ENCODE data around the gene PCSK9. TPM values are rescaled to one million over a fixed set of nuclear protein-coding genes. Genes with fewer than 3 reads are reported as not detected.

The PCSK9 gene
- total RNA-seq, 1 experiment from 2014 or later: not detected

GRCh38 chr1:55043726-55044125, 4.4 kb downstream of the PCSK9 start:
- H3K36me3 ChIP-seq (ENCODE audit: insufficient read depth, low read length): no peaks in the 10 kb centered on the region
- H3K9me2 ChIP-seq (replicated peaks; ENCODE audit: insufficient read depth, low read length): no peaks in the 10 kb centered on the region
- no peak overlapping the region for H3K4me3 ChIP-seq (ENCODE audit: low read length)
- H2AFZ ChIP-seq (ENCODE audit: low read length): no peak overlapping the region
- H3K4me1 ChIP-seq (ENCODE audit: low read length): no peaks in the 10 kb centered on the region
- no peak overlapping the region for H3K9ac ChIP-seq (ENCODE audit: low read length)
- no peak overlapping the region for H3K4me2 ChIP-seq (ENCODE audit: low read depth, low read length, poor library complexity, severe bottlenecking)
- no peak overlapping the region for H3K27ac ChIP-seq (ENCODE audit: low read length)
- no peaks in the 10 kb centered on the region for H3K9me3 ChIP-seq (ENCODE audit: low read length)
- H3K79me2 ChIP-seq (ENCODE audit: low read length): no peaks in the 10 kb centered on the region
- H3K27me3 ChIP-seq (ENCODE audit: low read length): no peaks in the 10 kb centered on the region
- DNase-seq: no peak
- no peaks in the 10 kb centered on the region for H4K20me1 ChIP-seq (ENCODE audit: insufficient read depth, low read depth, low read length)

- Histone ChIP-seq H4K20me1 (ENCODE audit: insufficient read depth, low read depth, low read length) (no peaks in the 10 kb centered on the region), H3K27ac (ENCODE audit: low read length) (no peak overlapping the region), H2AFZ (ENCODE audit: low read length) (no peak overlapping the region), H3K4me1 (ENCODE audit: low read length) (no peaks in the 10 kb centered on the region), H3K4me2 (ENCODE audit: low read depth, low read length, poor library complexity, severe bottlenecking) (no peak overlapping the region), H3K36me3 (ENCODE audit: insufficient read depth, low read length) (no peaks in the 10 kb centered on the region), H3K4me3 (ENCODE audit: low read length) (no peak overlapping the region), H3K9me3 (ENCODE audit: low read length) (no peaks in the 10 kb centered on the region), H3K79me2 (ENCODE audit: low read length) (no peaks in the 10 kb centered on the region), H3K9ac (ENCODE audit: low read length) (no peak overlapping the region), H3K27me3 (ENCODE audit: low read length) (no peaks in the 10 kb centered on the region), H3K9me2 (replicated peaks; ENCODE audit: insufficient read depth, low read length) (no peaks in the 10 kb centered on the region)
- DNase-seq: no peak
These were observed 5.5 kb downstream of the PCSK9 start for GRCh38 chr1:55044617-55045397.

GRCh38 chr1:55045430-55045829, 6.1 kb downstream of the PCSK9 start:
- Histone ChIP-seq H3K4me3 (ENCODE audit: low read length) (no peak overlapping the region), H3K4me2 (ENCODE audit: low read depth, low read length, poor library complexity, severe bottlenecking) (no peak overlapping the region), H2AFZ (ENCODE audit: low read length) (no peak overlapping the region), H3K9me3 (ENCODE audit: low read length) (no peaks in the 10 kb centered on the region), H3K79me2 (ENCODE audit: low read length) (no peaks in the 10 kb centered on the region), H3K27me3 (ENCODE audit: low read length) (no peaks in the 10 kb centered on the region), H3K9ac (ENCODE audit: low read length) (no peak overlapping the region), H3K9me2 (replicated peaks; ENCODE audit: insufficient read depth, low read length) (no peaks in the 10 kb centered on the region), H3K4me1 (ENCODE audit: low read length) (no peaks in the 10 kb centered on the region), H3K36me3 (ENCODE audit: insufficient read depth, low read length) (no peaks in the 10 kb centered on the region), H4K20me1 (ENCODE audit: insufficient read depth, low read depth, low read length) (no peaks in the 10 kb centered on the region), H3K27ac (ENCODE audit: low read length) (no peak overlapping the region)
- no peak for DNase-seq

GRCh38 chr1:55046871-55047270, 7.5 kb downstream of the PCSK9 start:
- no peaks in the 10 kb centered on the region for H3K36me3 ChIP-seq (ENCODE audit: insufficient read depth, low read length)
- no peaks in the 10 kb centered on the region for H3K4me1 ChIP-seq (ENCODE audit: low read length)
- no peak for DNase-seq
- no peaks in the 10 kb centered on the region for H3K27me3 ChIP-seq (ENCODE audit: low read length)
- no peaks in the 10 kb centered on the region for H3K79me2 ChIP-seq (ENCODE audit: low read length)
- no peak overlapping the region for H3K27ac ChIP-seq (ENCODE audit: low read length)
- H2AFZ ChIP-seq (ENCODE audit: low read length): no peak overlapping the region
- no peak overlapping the region for H3K9ac ChIP-seq (ENCODE audit: low read length)
- no peaks in the 10 kb centered on the region for H4K20me1 ChIP-seq (ENCODE audit: insufficient read depth, low read depth, low read length)
- no peak overlapping the region for H3K4me3 ChIP-seq (ENCODE audit: low read length)
- no peak overlapping the region for H3K4me2 ChIP-seq (ENCODE audit: low read depth, low read length, poor library complexity, severe bottlenecking)
- H3K9me2 ChIP-seq (replicated peaks; ENCODE audit: insufficient read depth, low read length): no peaks in the 10 kb centered on the region
- no peaks in the 10 kb centered on the region for H3K9me3 ChIP-seq (ENCODE audit: low read length)

- Histone ChIP-seq H3K9me2 (replicated peaks; ENCODE audit: insufficient read depth, low read length) (no peaks in the 10 kb centered on the region), H3K79me2 (ENCODE audit: low read length) (no peaks in the 10 kb centered on the region), H3K4me1 (ENCODE audit: low read length) (no peaks in the 10 kb centered on the region), H3K9me3 (ENCODE audit: low read length) (no peaks in the 10 kb centered on the region), H3K4me2 (ENCODE audit: low read depth, low read length, poor library complexity, severe bottlenecking) (no peak overlapping the region), H3K36me3 (ENCODE audit: insufficient read depth, low read length) (no peaks in the 10 kb centered on the region), H3K27ac (ENCODE audit: low read length) (no peak overlapping the region), H3K4me3 (ENCODE audit: low read length) (no peak overlapping the region), H4K20me1 (ENCODE audit: insufficient read depth, low read depth, low read length) (no peaks in the 10 kb centered on the region), H3K9ac (ENCODE audit: low read length) (no peak overlapping the region), H2AFZ (ENCODE audit: low read length) (no peak overlapping the region), H3K27me3 (ENCODE audit: low read length) (no peaks in the 10 kb centered on the region)
- DNase-seq: no peak
These were observed 8.3 kb downstream of the PCSK9 start for GRCh38 chr1:55047611-55048010.

- DNase-seq: no peak
- H3K4me3 ChIP-seq (ENCODE audit: low read length): no peak overlapping the region
- no peaks in the 10 kb centered on the region for H3K9me2 ChIP-seq (replicated peaks; ENCODE audit: insufficient read depth, low read length)
- H3K36me3 ChIP-seq (ENCODE audit: insufficient read depth, low read length): no peaks in the 10 kb centered on the region
- no peaks in the 10 kb centered on the region for H4K20me1 ChIP-seq (ENCODE audit: insufficient read depth, low read depth, low read length)
- H3K27ac ChIP-seq (ENCODE audit: low read length): no peak overlapping the region
- no peaks in the 10 kb centered on the region for H3K27me3 ChIP-seq (ENCODE audit: low read length)
- H3K9ac ChIP-seq (ENCODE audit: low read length): no peak overlapping the region
- H2AFZ ChIP-seq (ENCODE audit: low read length): no peak overlapping the region
- no peak overlapping the region for H3K4me2 ChIP-seq (ENCODE audit: low read depth, low read length, poor library complexity, severe bottlenecking)
- no peaks in the 10 kb centered on the region for H3K4me1 ChIP-seq (ENCODE audit: low read length)
- H3K79me2 ChIP-seq (ENCODE audit: low read length): no peaks in the 10 kb centered on the region
- no peaks in the 10 kb centered on the region for H3K9me3 ChIP-seq (ENCODE audit: low read length)
These were observed 9.3 kb downstream of the PCSK9 start for GRCh38 chr1:55048453-55049270.

- no peak for DNase-seq
- Histone ChIP-seq H3K36me3 (ENCODE audit: insufficient read depth, low read length) (no peaks in the 10 kb centered on the region), H2AFZ (ENCODE audit: low read length) (no peak overlapping the region), H3K4me2 (ENCODE audit: low read depth, low read length, poor library complexity, severe bottlenecking) (no peak overlapping the region), H4K20me1 (ENCODE audit: insufficient read depth, low read depth, low read length) (no peaks in the 10 kb centered on the region), H3K9me3 (ENCODE audit: low read length) (no peaks in the 10 kb centered on the region), H3K79me2 (ENCODE audit: low read length) (no peaks in the 10 kb centered on the region), H3K9ac (ENCODE audit: low read length) (no peak overlapping the region), H3K9me2 (replicated peaks; ENCODE audit: insufficient read depth, low read length) (no peaks in the 10 kb centered on the region), H3K4me1 (ENCODE audit: low read length) (no peaks in the 10 kb centered on the region), H3K27ac (ENCODE audit: low read length) (no peak overlapping the region), H3K4me3 (ENCODE audit: low read length) (no peak overlapping the region), H3K27me3 (ENCODE audit: low read length) (no peaks in the 10 kb centered on the region)
These were observed 10.0 kb downstream of the PCSK9 start for GRCh38 chr1:55049271-55049913.

GRCh38 chr1:55049914-55050278, 10.5 kb downstream of the PCSK9 start:
- Histone ChIP-seq H3K27me3 (ENCODE audit: low read length) (no peaks in the 10 kb centered on the region), H3K36me3 (ENCODE audit: insufficient read depth, low read length) (no peaks in the 10 kb centered on the region), H3K4me1 (ENCODE audit: low read length) (no peaks in the 10 kb centered on the region), H3K9me3 (ENCODE audit: low read length) (no peaks in the 10 kb centered on the region), H4K20me1 (ENCODE audit: insufficient read depth, low read depth, low read length) (no peaks in the 10 kb centered on the region), H3K9ac (ENCODE audit: low read length) (no peak overlapping the region), H3K79me2 (ENCODE audit: low read length) (no peaks in the 10 kb centered on the region), H3K4me3 (ENCODE audit: low read length) (no peak overlapping the region), H2AFZ (ENCODE audit: low read length) (no peak overlapping the region), H3K27ac (ENCODE audit: low read length) (no peak overlapping the region), H3K4me2 (ENCODE audit: low read depth, low read length, poor library complexity, severe bottlenecking) (no peak overlapping the region), H3K9me2 (replicated peaks; ENCODE audit: insufficient read depth, low read length) (no peaks in the 10 kb centered on the region)
- no peak for DNase-seq
